WTC11 (cell line): ENCODE results near the gene ARHGAP10. TPM values are rescaled to one million over a fixed set of nuclear protein-coding genes. Genes with fewer than 3 reads are reported as not detected.

Experiments used
- ATAC-seq: fragments of 200-7000 bp; cut with Tn5 transposase; 2 replicates; pipeline ENCODE4 v1.10.0; 2021; ENCODE audit warnings: mild to moderate bottlenecking, moderate library complexity
- CTCF ChIA-PET: fragments of 300-600 bp; sonication (Branson Sonifier 250); formaldehyde crosslinking; loops from one replicate; lab custom pipeline; 2021; ENCODE audit warnings: antibody characterized with exemption; lab: Charles Lee
- POLR2A ChIA-PET: fragments of 350-600 bp; sonication (Branson Sonifier 250); formaldehyde crosslinking; loops from one replicate; lab custom pipeline; 2021; ENCODE audit warnings: antibody characterized with exemption; lab: Charles Lee
- DNase-seq: peaks from one replicate; pipeline ENCODE4 v3.0.0; 2021; ENCODE audit warnings: low spot score
- H3K27ac Mint-ChIP-seq: 2 replicates; pipeline ENCODE4 v1.8.0; 2021; ENCODE audit warnings: mixed read lengths
- H3K27me3 Mint-ChIP-seq: 2 replicates; pipeline ENCODE4 v1.8.0; 2021; ENCODE audit warnings: low read depth, mild to moderate bottlenecking, moderate library complexity, mixed read lengths
- H3K36me3 Mint-ChIP-seq: 2 replicates; pipeline ENCODE4 v1.8.0; 2021; ENCODE audit warnings: mixed read lengths
- H3K4me1 Mint-ChIP-seq: 2 replicates; pipeline ENCODE4 v1.8.0; 2022; ENCODE audit warnings: mixed read lengths
- H3K4me3 Mint-ChIP-seq: 2 replicates; pipeline ENCODE4 v1.8.0; 2021; ENCODE audit warnings: mild to moderate bottlenecking, moderate library complexity, mixed read lengths
- H3K9me3 Mint-ChIP-seq: 2 replicates; pipeline ENCODE4 v1.8.0; 2021; ENCODE audit warnings: mixed read lengths
- AR ChIP-seq: fragments of 250-450 bp; sonication (Bioruptor Pico); IDR thresholded peaks from 2 replicates; pipeline ENCODE4 v1.9.0; 2021; ENCODE audit warnings: mild to moderate bottlenecking
- E2F4 ChIP-seq: sonication (generic); formaldehyde crosslinking; IDR thresholded peaks from 2 replicates; pipeline ENCODE4 v1.8.1; 2022; ENCODE audit warnings: low read depth, mild to moderate bottlenecking, moderate library complexity, missing genetic modification reagents, borderline replicate concordance
- E2F5 ChIP-seq: sonication (generic); formaldehyde crosslinking; IDR thresholded peaks from 2 replicates; pipeline ENCODE4 v1.8.1; 2022; ENCODE audit warnings: mild to moderate bottlenecking, moderate library complexity, missing genetic modification reagents
- FOXJ3 ChIP-seq: sonication (generic); formaldehyde crosslinking; IDR thresholded peaks from 2 replicates; pipeline ENCODE4 v1.9.0; 2021; ENCODE audit warnings: missing genetic modification reagents, mild to moderate bottlenecking, borderline replicate concordance
- HMGA2 ChIP-seq: fragments of 250-450 bp; sonication (Bioruptor Pico); IDR thresholded peaks from 2 replicates; pipeline ENCODE4 v1.4.0; 2021; ENCODE audit warnings: mild to moderate bottlenecking, moderate library complexity
- HMGXB4 ChIP-seq: sonication (generic); formaldehyde crosslinking; IDR thresholded peaks from 2 replicates; pipeline ENCODE4 v1.8.1; 2023; ENCODE audit warnings: mild to moderate bottlenecking, moderate library complexity, missing genetic modification reagents
- IRF1 ChIP-seq: sonication (generic); formaldehyde crosslinking; IDR thresholded peaks from 2 replicates; pipeline ENCODE4 v1.8.0; 2023; ENCODE audit warnings: missing genetic modification reagents
- MAX ChIP-seq: sonication (generic); formaldehyde crosslinking; IDR thresholded peaks from 2 replicates; pipeline ENCODE4 v1.8.0; 2022; ENCODE audit warnings: mild to moderate bottlenecking, missing genetic modification reagents
- MLX ChIP-seq: sonication (generic); formaldehyde crosslinking; IDR thresholded peaks from 2 replicates; pipeline ENCODE4 v1.8.1; 2023; ENCODE audit warnings: mild to moderate bottlenecking, missing genetic modification reagents, moderate library complexity
- NFE2L1 ChIP-seq: sonication (generic); formaldehyde crosslinking; IDR thresholded peaks from 2 replicates; pipeline ENCODE4 v1.8.1; 2023; ENCODE audit warnings: missing genetic modification reagents
- NR1H2 ChIP-seq: sonication (generic); formaldehyde crosslinking; IDR thresholded peaks from 2 replicates; pipeline ENCODE4 v1.9.0; 2021; ENCODE audit warnings: mild to moderate bottlenecking, moderate library complexity, missing genetic modification reagents
- NR3C1 ChIP-seq: sonication (generic); formaldehyde crosslinking; conservative IDR thresholded peaks from 2 replicates; pipeline ENCODE4 v1.8.1; 2023; ENCODE audit warnings: low read depth, mild to moderate bottlenecking, missing genetic modification reagents
- PRRX2 ChIP-seq: fragments of 250-450 bp; sonication (Bioruptor Pico); IDR thresholded peaks from 2 replicates; pipeline ENCODE4 v1.8.0; 2021; ENCODE audit warnings: mild to moderate bottlenecking
- SOX15 ChIP-seq: fragments of 250-450 bp; sonication (Bioruptor Pico); IDR thresholded peaks from 2 replicates; pipeline ENCODE4 v1.9.0; 2021; ENCODE audit warnings: mild to moderate bottlenecking
- TEAD1 ChIP-seq: sonication (generic); formaldehyde crosslinking; IDR thresholded peaks from 2 replicates; pipeline ENCODE4 v1.8.0; 2022; ENCODE audit warnings: mild to moderate bottlenecking, missing genetic modification reagents
- ZBTB43 ChIP-seq: sonication (generic); formaldehyde crosslinking; IDR thresholded peaks from 2 replicates; pipeline ENCODE4 v1.8.1; 2023; ENCODE audit warnings: mild to moderate bottlenecking, missing genetic modification reagents
- ZNF281 ChIP-seq: sonication (generic); formaldehyde crosslinking; IDR thresholded peaks from 2 replicates; pipeline ENCODE4 v1.8.0; 2023; ENCODE audit warnings: mild to moderate bottlenecking, missing genetic modification reagents
- ZNF396 ChIP-seq: fragments of 250-450 bp; sonication (Bioruptor Pico); IDR thresholded peaks from 2 replicates; pipeline ENCODE4 v1.8.0; 2021; ENCODE audit warnings: mild to moderate bottlenecking, moderate library complexity, borderline replicate concordance
- total RNA-seq: library from RNA; stranded (reverse); gene quantifications from 3 replicates; pipeline ENCODE4 v1.2.3, GENCODE V29; 2021

Gene ARHGAP10
- total RNA-seq, 1 experiment from 2014 or later, result 9.6 TPM

- no peak for TF ChIP-seq NR1H2 (CRISPR knock-in tag)
- TF ChIP-seq, all 79 proteins: peak for 0
Measured at GRCh38 chr4:148072789-148073188, 340.9 kb downstream of the ARHGAP10 start (continued).

- TF ChIP-seq AR (CRISPR knock-in tag), result no peak
- no peak for TF ChIP-seq MAX
- no peak for TF ChIP-seq FOXJ3 (CRISPR knock-in tag)
- no peak for TF ChIP-seq TEAD1 (CRISPR knock-in tag)
- TF ChIP-seq SOX15 (CRISPR knock-in tag), result no peak
- TF ChIP-seq HMGA2 (CRISPR knock-in tag), result no peak
- no peak for TF ChIP-seq NFE2L1
- no peak for TF ChIP-seq NR3C1 (CRISPR knock-in tag)
- no peak for TF ChIP-seq ZNF281 (CRISPR knock-in tag)
- TF ChIP-seq IRF1 (CRISPR knock-in tag), result no peak
- no peak for TF ChIP-seq E2F5
- TF ChIP-seq E2F4 (CRISPR knock-in tag), result no peak
- peaks cover 12% of the 10 kb centered on the region for H3K4me1 Mint-ChIP-seq
- ChIA-PET CTCF (no interaction called here), POLR2A (no interaction called here)
- peaks cover 4% of the 10 kb centered on the region; the same call in 1 of the 2 replicates for H3K27me3 Mint-ChIP-seq
- DNase-seq, result no peak
- H3K36me3 Mint-ChIP-seq, result peaks cover 44% of the 10 kb centered on the region
- H3K9me3 Mint-ChIP-seq, result peaks cover 35% of the 10 kb centered on the region
- no peak overlapping the region for H3K4me3 Mint-ChIP-seq
- no peak overlapping the region for H3K27ac Mint-ChIP-seq
- no peak for ATAC-seq
Measured at GRCh38 chr4:148073349-148073748, 341.5 kb downstream of the ARHGAP10 start.

GRCh38 chr4:148074462-148074861, 342.6 kb downstream of the ARHGAP10 start:
- H3K9me3 Mint-ChIP-seq, result peaks cover 35% of the 10 kb centered on the region
- ATAC-seq (no peak), DNase-seq (no peak)
- H3K27me3 Mint-ChIP-seq, result peaks cover 4% of the 10 kb centered on the region; the same call in 1 of the 2 replicates
- no peak overlapping the region for H3K4me3 Mint-ChIP-seq
- peaks cover 44% of the 10 kb centered on the region for H3K36me3 Mint-ChIP-seq
- POLR2A ChIA-PET, result interaction anchor here (0.5 kb wide), 1 partner anchor 442 kb away, joined by 3 read pairs; no protein-coding TSS in a partner anchor
- H3K4me1 Mint-ChIP-seq, result 0 out of 2 replicates have a peak, but pooled peaks cover 11% of the 10 kb centered on the region
- H3K27ac Mint-ChIP-seq, result no peak overlapping the region
- CTCF ChIA-PET, result no interaction called here
- TF ChIP-seq ZNF396 (no peak), ZBTB43 (CRISPR knock-in tag) (no peak), PRRX2 (no peak), MLX (CRISPR knock-in tag) (no peak), HMGXB4 (CRISPR knock-in tag) (no peak)
